ENCODE measurements around the gene MAPK8IP3.

DNA sequence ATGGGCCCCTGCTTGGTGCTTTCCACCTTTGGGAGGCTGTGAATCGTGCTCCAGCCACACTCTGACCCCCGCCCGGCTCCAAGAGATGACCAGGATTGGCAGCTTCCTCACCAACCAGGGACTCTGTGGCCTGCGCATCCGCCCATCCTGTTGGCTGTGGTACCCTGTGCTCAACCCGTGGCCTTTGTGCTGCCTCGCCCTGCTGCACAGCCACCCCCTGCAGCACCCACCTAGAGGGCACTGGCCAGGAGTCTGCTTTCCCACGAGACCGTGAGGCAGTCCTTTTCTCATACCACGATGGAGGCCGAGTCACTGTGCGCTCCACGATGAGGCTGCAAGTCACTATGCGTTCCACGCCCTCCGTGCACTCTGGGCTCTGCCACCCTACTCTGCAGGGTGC lies 46.0 kb downstream of the MAPK8IP3 start:
- TF ChIP-seq, protein P1, sequence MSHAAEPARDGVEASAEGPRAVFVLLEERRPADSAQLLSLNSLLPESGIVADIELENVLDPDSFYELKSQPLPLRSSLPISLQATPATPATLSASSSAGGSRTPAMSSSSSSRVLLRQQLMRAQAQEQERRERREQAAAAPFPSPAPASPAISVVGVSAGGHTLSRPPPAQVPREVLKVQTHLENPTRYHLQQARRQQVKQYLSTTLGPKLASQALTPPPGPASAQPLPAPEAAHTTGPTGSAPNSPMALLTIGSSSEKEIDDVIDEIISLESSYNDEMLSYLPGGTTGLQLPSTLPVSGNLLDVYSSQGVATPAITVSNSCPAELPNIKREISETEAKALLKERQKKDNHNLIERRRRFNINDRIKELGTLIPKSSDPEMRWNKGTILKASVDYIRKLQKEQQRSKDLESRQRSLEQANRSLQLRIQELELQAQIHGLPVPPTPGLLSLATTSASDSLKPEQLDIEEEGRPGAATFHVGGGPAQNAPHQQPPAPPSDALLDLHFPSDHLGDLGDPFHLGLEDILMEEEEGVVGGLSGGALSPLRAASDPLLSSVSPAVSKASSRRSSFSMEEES (CRISPR knock-in tag; IDR thresholded peaks at IDR 0.05), result no peak
- TF ChIP-seq ZBED1 (IDR thresholded peaks at IDR 0.05), result no peak
- no peak for TF ChIP-seq YBX1 (IDR thresholded peaks at IDR 0.05)
- no peak for TF ChIP-seq DACH1 (IDR thresholded peaks at IDR 0.05; ENCODE audit: partially characterized antibody)
- TF ChIP-seq, protein P2, sequence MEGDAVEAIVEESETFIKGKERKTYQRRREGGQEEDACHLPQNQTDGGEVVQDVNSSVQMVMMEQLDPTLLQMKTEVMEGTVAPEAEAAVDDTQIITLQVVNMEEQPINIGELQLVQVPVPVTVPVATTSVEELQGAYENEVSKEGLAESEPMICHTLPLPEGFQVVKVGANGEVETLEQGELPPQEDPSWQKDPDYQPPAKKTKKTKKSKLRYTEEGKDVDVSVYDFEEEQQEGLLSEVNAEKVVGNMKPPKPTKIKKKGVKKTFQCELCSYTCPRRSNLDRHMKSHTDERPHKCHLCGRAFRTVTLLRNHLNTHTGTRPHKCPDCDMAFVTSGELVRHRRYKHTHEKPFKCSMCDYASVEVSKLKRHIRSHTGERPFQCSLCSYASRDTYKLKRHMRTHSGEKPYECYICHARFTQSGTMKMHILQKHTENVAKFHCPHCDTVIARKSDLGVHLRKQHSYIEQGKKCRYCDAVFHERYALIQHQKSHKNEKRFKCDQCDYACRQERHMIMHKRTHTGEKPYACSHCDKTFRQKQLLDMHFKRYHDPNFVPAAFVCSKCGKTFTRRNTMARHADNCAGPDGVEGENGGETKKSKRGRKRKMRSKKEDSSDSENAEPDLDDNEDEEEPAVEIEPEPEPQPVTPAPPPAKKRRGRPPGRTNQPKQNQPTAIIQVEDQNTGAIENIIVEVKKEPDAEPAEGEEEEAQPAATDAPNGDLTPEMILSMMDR (IDR thresholded peaks at IDR 0.05 in 2 of 3, conservative IDR thresholded peaks at IDR 0.05 in 1 of 3; ENCODE audit: insufficient read depth in 2 of 3, low read depth in 1 of 3, low read length in 3 of 3), result no peak
- TF ChIP-seq, protein P3, sequence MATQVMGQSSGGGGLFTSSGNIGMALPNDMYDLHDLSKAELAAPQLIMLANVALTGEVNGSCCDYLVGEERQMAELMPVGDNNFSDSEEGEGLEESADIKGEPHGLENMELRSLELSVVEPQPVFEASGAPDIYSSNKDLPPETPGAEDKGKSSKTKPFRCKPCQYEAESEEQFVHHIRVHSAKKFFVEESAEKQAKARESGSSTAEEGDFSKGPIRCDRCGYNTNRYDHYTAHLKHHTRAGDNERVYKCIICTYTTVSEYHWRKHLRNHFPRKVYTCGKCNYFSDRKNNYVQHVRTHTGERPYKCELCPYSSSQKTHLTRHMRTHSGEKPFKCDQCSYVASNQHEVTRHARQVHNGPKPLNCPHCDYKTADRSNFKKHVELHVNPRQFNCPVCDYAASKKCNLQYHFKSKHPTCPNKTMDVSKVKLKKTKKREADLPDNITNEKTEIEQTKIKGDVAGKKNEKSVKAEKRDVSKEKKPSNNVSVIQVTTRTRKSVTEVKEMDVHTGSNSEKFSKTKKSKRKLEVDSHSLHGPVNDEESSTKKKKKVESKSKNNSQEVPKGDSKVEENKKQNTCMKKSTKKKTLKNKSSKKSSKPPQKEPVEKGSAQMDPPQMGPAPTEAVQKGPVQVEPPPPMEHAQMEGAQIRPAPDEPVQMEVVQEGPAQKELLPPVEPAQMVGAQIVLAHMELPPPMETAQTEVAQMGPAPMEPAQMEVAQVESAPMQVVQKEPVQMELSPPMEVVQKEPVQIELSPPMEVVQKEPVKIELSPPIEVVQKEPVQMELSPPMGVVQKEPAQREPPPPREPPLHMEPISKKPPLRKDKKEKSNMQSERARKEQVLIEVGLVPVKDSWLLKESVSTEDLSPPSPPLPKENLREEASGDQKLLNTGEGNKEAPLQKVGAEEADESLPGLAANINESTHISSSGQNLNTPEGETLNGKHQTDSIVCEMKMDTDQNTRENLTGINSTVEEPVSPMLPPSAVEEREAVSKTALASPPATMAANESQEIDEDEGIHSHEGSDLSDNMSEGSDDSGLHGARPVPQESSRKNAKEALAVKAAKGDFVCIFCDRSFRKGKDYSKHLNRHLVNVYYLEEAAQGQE (IDR thresholded peaks at IDR 0.05; ENCODE audit: borderline replicate concordance), result no peak
- TF ChIP-seq, protein P3 (CRISPR knock-in tag; IDR thresholded peaks at IDR 0.05; ENCODE audit: low read depth), result no peak
- no peak for TF ChIP-seq CHD2 (IDR thresholded peaks at IDR 0.05; ENCODE audit: low read depth, low read length)
- TF ChIP-seq NR3C1 (CRISPR knock-in tag; IDR thresholded peaks at IDR 0.05), result no peak
- TF ChIP-seq FOXJ3 (CRISPR knock-in tag; IDR thresholded peaks at IDR 0.05), result no peak
- no peak for TF ChIP-seq FOSL1 (tag; conservative IDR thresholded peaks at IDR 0.05)
- no peak for TF ChIP-seq RFX1 (IDR thresholded peaks at IDR 0.05)
- TF ChIP-seq POLR2A (conservative IDR thresholded peaks at IDR 0.05), result no peak
- TF ChIP-seq, protein P4, sequence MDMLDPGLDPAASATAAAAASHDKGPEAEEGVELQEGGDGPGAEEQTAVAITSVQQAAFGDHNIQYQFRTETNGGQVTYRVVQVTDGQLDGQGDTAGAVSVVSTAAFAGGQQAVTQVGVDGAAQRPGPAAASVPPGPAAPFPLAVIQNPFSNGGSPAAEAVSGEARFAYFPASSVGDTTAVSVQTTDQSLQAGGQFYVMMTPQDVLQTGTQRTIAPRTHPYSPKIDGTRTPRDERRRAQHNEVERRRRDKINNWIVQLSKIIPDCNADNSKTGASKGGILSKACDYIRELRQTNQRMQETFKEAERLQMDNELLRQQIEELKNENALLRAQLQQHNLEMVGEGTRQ (CRISPR knock-in tag; IDR thresholded peaks at IDR 0.05), result no peak
